Left ventricle myocardium superior (tissue), 1 donor: Measurements from ENCODE around the gene NFATC1. TPM values are rescaled to one million over a fixed set of nuclear protein-coding genes. Genes with fewer than 3 reads are reported as not detected.
A peak's percentile ranks its signal among the peaks of the same experiment; 100 is the strongest.

ENCODE experiments used
- ATAC-seq: fragments of 200-7000 bp; cut with Tn5 transposase; one replicate; pipeline ENCODE4 v1.9.1; 2020; ENCODE audit warnings: mild to moderate bottlenecking, moderate library complexity
- DNase-seq: peaks from one replicate; pipeline ENCODE4 v3.0.0-alpha.2; 2020
- intact Hi-C: fragments of 100-400 bp; cut with micrococcal nuclease; formaldehyde crosslinking; loops from one replicate; pipeline ENCODE4 v1.11.0; 2022
- total RNA-seq: library from RNA; stranded (reverse); fragmentation: NEBNext Ultra II Directional; extraction: Animal tissue kit (Norgen Biotek cat#: 25700); gene quantifications from one replicate; pipeline ENCODE4 v1.2.1, GENCODE V29; 2021
- donor health status: DM: no; HTN: yes; CAD: no; lungs with severe emphysema.

Gene NFATC1
- total RNA-seq, 1 donor from 2014 or later: 18.7 TPM

- no peak for DNase-seq
- intact Hi-C loops: no loop called here
- no peak for ATAC-seq
Observed at GRCh38 chr18:79560861-79561210, 165.1 kb downstream of the NFATC1 start.

DNA sequence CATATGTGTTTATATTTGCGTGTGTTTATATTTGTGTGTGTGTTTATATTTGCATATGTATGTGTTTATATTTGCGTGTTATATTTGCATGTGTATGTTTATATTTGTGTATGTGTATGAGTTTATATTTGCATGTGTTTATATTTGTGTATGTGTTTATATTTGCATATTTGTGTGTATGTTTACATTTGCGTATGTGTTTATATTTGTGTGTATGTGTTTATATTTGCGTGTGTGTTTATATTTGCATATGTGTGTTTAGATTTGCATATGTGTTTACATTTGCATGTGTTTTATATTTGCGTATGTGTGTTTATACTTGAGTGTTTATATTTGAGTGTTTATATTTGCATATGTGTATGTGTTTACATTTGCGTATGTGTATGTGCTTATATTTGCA is 168.2 kb downstream of the NFATC1 start:
- ATAC-seq: no peak
- intact Hi-C loops: no loop called here
- DNase-seq: no peak

DNA sequence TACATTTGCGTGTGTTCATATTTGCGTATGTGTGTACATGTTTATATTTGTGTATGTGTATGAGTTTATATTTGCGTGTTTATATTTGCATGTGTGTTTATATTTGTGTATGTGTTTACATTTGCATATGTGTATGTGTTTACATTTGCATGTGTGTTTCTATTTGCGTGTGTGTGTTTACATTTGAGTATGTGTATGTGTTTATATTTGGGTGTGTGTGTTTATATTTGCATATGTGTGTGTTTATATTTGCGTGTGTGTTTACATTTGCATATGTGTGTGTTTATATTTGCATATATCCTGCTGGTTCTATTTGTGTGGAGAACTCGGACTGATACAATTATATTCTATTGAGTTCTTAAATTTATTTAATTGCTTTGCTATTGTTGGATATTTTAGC is 168.7 kb downstream of the NFATC1 start:
- no peak for ATAC-seq
- DNase-seq: no peak
- intact Hi-C loops: no loop called here

- intact Hi-C loops: no loop called here
- DNase-seq: peak; percentile 23
- ATAC-seq: no peak
Observed at GRCh38 chr18:79566771-79567431, 171.2 kb downstream of the NFATC1 start.

GRCh38 chr18:79567481-79568147 is 171.9 kb downstream of the NFATC1 start:
- ATAC-seq (peak; percentile 91), DNase-seq (peak; percentile 74)
- intact Hi-C loops: no loop called here

DNA sequence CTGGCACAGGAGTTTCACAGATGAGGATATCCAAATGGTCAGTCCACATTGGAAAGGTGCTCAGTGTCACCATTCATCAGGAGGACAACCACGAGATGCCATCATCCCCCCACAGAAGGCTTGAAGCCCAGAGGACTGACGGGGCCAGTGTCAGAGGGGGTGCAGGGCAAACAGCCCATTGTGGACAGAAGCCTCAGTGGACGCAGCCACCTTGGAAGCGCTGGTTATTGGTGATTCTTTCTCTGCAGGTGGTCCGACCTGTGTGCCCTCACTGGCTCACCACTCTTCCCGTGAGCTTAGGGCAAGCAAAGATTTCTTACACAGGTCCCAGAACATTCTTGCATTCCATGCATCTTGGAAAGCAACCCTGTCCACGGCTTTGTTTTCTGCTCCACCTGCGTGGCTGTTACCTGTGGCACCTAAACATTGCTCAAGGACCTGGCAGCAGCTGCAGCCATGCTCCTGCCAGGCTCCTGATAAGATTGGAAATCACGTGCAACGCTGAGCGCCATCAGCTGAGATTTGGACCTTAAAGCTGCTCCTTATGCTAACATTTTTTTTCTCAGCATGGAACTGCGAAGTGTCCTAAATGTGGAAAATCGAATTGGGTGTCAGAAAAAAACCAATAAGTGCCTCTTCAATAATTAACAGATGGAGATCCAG is 172.9 kb downstream of the NFATC1 start:
- peak; percentile 19 for DNase-seq
- intact Hi-C loops: no loop called here

GRCh38 chr18:79569720-79570119 is 174.0 kb downstream of the NFATC1 start:
- intact Hi-C loops: no loop called here
- DNase-seq (peak; percentile 18), ATAC-seq (no peak)

More for the DNA sequence above, 172.9 kb downstream of the NFATC1 start:
- no peak for ATAC-seq

DNA sequence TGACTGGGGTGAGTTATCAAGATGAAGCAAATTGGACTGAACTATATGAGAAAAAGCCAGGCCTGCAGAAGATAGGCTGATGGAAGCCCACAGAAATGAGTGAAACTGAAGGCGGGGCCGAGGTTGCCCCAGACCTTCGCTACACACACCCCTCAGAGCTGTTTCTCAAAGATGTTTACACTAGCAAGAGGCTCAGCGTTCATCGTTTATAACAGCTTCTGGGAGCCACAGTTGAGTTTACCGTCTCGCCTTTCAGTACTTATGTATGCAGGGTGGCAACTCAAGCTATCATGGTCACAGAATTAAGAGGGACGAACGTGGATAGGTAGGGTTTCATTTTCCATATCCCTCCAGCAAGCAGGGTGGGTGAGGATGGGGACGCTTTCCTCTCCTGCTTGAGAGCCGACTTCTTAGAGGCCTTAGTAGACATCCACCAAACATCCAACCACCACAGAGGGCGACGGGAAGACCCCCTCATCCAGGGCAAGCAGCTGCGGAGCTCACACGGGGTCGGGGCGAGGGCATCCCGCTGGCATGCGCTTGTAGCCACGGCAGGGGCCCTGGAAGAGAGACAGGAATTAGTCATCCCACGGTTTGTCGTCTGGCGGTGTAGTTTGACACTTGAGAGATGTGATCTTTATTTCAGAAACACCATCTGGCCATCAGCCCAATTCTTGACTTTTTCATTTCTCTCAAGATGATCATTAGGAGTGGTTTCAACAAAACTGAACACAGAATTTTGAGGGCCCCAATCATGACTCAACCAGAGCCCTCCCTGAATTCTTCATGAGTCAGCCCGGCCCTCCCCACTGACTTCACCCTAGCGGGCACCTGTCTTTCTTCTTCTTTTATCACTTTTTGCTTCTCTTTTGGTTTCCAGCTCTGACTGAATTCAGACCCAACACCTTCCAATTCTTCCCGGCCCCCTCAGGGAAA is 174.8 kb downstream of the NFATC1 start:
- ATAC-seq (no peak), DNase-seq (peak; percentile 18)
- intact Hi-C loops: no loop called here

DNA sequence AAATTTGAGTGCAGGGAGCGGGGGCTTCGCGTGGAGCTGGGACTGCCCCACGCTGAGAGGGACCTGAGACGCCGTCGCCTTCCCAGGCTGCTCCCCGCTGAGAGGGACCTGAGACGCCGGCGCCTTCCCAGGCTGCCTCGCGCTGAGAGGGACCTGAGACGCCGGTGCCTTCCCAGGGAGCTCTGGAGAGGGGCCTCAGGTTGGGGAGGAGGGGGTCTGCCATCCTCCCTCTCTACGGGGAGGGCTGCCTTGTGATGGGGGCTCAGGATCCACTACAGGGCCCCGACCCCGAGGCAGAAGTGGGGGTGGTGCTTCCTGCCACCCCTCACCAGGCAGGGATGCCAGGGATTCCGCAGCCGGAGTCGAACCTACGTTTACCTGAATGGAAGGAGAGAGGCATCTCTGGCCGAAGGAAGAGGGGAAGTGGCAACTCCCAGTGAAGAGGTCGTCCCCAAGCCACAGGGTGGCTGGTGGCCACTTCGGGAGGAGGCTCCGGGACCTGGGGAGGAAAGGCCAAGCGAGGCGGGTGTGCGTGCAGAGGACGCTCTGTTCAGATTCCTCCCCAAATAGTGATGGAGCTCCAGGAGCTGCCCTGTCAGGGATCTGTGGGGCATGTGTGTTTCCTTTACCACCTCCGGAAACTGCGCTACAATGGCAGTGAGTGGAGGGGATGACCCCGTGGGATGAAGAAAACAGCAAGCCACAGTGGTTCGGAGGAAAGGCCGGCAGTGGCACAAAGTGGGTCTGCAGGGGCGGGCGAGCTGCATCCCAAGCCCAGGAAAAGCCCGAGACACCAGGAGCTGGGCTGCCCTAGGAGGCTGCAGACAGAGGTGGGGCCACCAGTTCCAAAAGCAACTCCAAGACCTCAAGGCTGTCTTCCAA is 175.7 kb downstream of the NFATC1 start:
- intact Hi-C loops: no loop called here
- no peak for ATAC-seq
- no peak for DNase-seq

GRCh38 chr18:79572093-79572780 is 176.5 kb downstream of the NFATC1 start:
- intact Hi-C loops: no loop called here
- no peak for ATAC-seq
- DNase-seq: peak; percentile 43

DNA sequence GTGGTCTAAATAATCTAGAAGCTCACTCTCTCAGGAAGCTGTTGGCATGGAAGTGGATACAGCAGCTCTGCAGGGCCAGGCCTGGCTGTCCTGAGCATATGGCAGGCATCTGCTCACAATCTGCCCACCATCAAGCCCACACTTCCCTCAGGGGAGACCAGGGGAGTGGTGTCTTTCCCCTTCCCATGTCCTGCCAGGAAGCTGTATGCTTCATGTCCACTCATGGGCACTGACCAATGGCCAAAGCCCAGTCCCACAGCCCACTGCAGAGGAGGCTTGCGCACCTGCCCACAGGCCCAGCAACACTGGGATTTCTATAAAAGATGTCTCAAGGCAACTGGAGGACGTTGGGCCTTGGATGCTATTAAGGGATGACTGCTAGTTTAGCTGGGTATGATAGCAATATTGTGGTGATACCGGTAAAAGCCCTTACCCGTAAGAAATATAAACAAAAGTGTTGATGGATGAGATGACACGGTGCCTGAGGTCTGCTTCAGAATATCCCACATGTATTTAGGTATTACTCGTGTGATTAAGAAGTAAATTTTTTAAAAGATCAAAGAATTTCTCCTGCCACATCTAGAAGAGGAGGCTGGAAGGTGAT is 177.2 kb downstream of the NFATC1 start:
- DNase-seq (no peak), ATAC-seq (no peak)
- intact Hi-C loops: no loop called here

DNA sequence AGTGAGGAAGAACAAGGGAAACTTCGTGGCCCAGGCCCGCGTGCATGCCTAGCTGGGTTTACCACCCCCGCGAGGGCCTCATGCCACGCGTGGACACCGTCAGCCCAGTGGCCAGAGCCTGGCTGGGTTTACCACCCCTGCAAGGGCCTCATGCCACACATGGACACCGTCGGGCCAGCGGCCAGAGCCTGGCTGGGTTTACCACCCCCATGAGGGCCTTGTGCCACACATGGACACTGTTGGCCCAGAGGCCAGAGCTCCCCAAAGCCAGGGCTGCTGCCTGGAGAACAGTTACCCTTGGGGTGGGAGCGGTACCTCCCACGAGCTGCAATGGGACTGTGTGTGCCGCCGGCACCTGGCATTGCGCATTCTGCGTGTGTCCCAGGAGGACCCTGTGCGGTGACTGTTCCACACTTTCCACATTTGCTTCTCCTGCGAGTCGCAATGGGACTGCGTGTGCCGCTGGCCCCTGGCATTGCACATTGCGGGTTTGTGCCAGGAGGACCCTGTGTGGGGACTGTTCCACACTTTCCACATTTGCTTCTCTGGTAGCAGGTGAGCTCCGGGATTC is 178.3 kb downstream of the NFATC1 start:
- ATAC-seq (no peak), DNase-seq (peak; percentile 21)
- intact Hi-C loops: no loop called here

DNA sequence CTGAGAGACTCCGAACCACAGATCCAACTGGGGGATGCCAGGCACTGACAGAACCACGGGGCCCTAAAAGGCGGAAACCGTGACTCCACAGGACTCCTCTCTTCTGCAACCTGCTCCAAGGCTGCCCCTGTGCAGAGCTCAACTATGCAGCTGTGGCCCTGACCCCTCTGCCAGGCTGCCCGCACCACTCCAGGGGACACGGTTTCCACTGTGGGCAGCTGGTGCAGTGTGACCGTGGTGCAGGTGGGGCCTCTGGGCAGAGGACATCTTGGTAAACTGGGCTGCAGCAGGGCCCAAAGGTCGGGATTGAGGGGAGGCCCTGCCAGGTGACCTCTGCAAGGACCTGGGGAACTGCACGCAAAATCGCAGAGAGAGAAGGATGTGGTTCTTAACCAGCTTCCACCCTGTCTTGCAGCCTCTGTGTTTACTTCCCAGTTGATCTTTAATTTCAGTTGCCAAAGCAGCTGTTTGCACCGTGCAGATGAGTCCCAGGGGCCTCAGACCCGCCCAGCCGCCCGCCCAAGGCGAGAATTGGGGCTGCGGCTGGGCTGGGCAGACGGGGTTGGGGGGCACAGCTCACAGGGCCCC is 179.3 kb downstream of the NFATC1 start:
- ATAC-seq (peak; percentile 14), DNase-seq (peak; percentile 33)
- intact Hi-C loops: no loop called here

- peak; percentile 65 for ATAC-seq
- DNase-seq: peak; percentile 80
- intact Hi-C loops: no loop called here
Observed at GRCh38 chr18:79575891-79576685, 180.4 kb downstream of the NFATC1 start.

GRCh38 chr18:79576686-79577351 is 181.1 kb downstream of the NFATC1 start:
- ATAC-seq (peak; percentile 81), DNase-seq (peak; percentile 92)

More at GRCh38 chr18:79576686-79577351, 181.1 kb downstream of the NFATC1 start:
- intact Hi-C loops: no loop called here
